Endodermal cell (in vitro differentiated cells): ENCODE data around the gene FAM53A. TPM values are rescaled to one million over a fixed set of nuclear protein-coding genes. Genes with fewer than 3 reads are reported as not detected.
"Not testable (repeated sequence)": the region's sequence is repeated elsewhere in the genome, so short reads cannot be mapped to it uniquely, and the experiment has no call there.

Experiments used
- DNase-seq: peaks from one replicate; pipeline ENCODE4 v3.0.0-alpha.2; 2017
- H3K27ac ChIP-seq: 2 replicates; pipeline ENCODE4 v1.5.1; 2013; ENCODE audit warnings: mild to moderate bottlenecking, low read depth, low read length, moderate library complexity
- H3K27me3 ChIP-seq: 2 replicates; pipeline ENCODE4 v1.6.1; 2013; ENCODE audit warnings: mild to moderate bottlenecking, low read length, moderate library complexity; ENCODE audit not compliant: insufficient read depth, control insufficient read depth, poor library complexity, severe bottlenecking
- H3K36me3 ChIP-seq: 2 replicates; pipeline ENCODE4 v1.7.0; 2013; ENCODE audit warnings: mild to moderate bottlenecking, low read length, moderate library complexity; ENCODE audit not compliant: control insufficient read depth, insufficient read depth
- H3K4me1 ChIP-seq: one replicate; pipeline ENCODE4 v1.7.0; 2013; ENCODE audit warnings: low read length; ENCODE audit not compliant: control insufficient read depth, insufficient read depth
- H3K4me3 ChIP-seq: 2 replicates; pipeline ENCODE4 v1.5.1; 2013; ENCODE audit warnings: mild to moderate bottlenecking, low read length, moderate library complexity
- H3K9ac ChIP-seq: 2 replicates; pipeline ENCODE4 v1.6.1; 2013; ENCODE audit warnings: mild to moderate bottlenecking, low read length, moderate library complexity; ENCODE audit not compliant: poor library complexity, severe bottlenecking; ENCODE audit errors: extremely low read depth
- H3K9me3 ChIP-seq: 2 replicates; pipeline ENCODE4 v1.6.1; 2013; ENCODE audit warnings: mild to moderate bottlenecking, low read length, moderate library complexity; ENCODE audit not compliant: control insufficient read depth
- H3K27ac Mint-ChIP-seq: 2 replicates; pipeline ENCODE4 v1.8.0; 2020; ENCODE audit warnings: mixed read lengths
- H3K27me3 Mint-ChIP-seq: 2 replicates; pipeline ENCODE4 v1.8.0; 2021; ENCODE audit warnings: mild to moderate bottlenecking, mixed read lengths; ENCODE audit not compliant: insufficient read depth
- H3K36me3 Mint-ChIP-seq: 2 replicates; pipeline ENCODE4 v1.8.0; 2020; ENCODE audit warnings: low read depth, mixed read lengths
- H3K4me1 Mint-ChIP-seq: 2 replicates; pipeline ENCODE4 v1.8.0; 2020; ENCODE audit warnings: mixed read lengths
- H3K4me3 Mint-ChIP-seq: 2 replicates; pipeline ENCODE4 v1.8.0; 2020; ENCODE audit warnings: mild to moderate bottlenecking, moderate library complexity, mixed read lengths
- H3K9me3 Mint-ChIP-seq: 2 replicates; pipeline ENCODE4 v1.8.0; 2020; ENCODE audit warnings: mild to moderate bottlenecking, mixed read lengths
- WGBS, 2 experiments: methylation state at CpG; one replicate each; pipeline versions ENCODE4 v1.1.5 to v1.1.7; 2013; ENCODE audit warnings: missing lambda C conversion rate in 2 of 2, mixed read lengths in 1 of 2; ENCODE audit not compliant: insufficient coverage in 1 of 2, insufficient read length in 1 of 2; 5-methylcytosine and 5-hydroxymethylcytosine counted together
- total RNA-seq, 2 donors: library from RNA; stranded (reverse); fragmentation: NEBNext Ultra II Directional in 1 of 2; extraction: Animal tissue kit (Norgen Biotek cat#: 25700) in 1 of 2; gene quantifications; 2 replicates in 1 of 2; 3 replicates in 1 of 2; pipeline ENCODE4 v1.2.1, GENCODE V29; 2021
- TF ChIP-seq, protein P1 (sequence below): fragments of 200-600 bp; sonication (generic); conservative IDR thresholded peaks from 2 replicates; pipeline ENCODE4 v1.5.0; 2021; ENCODE audit warnings: antibody characterized with exemption, mild to moderate bottlenecking

FAM53A gene
- total RNA-seq, 2 donors from 2014 or later, result 3.7 to 4.9 TPM

GRCh38 chr4:1674682-1675081 lies 9.4 kb downstream of the FAM53A start:
- Mint-ChIP-seq H3K9me3 (no peaks in the 10 kb centered on the region), H3K4me1 (no peaks in the 10 kb centered on the region), H3K27ac (peak overlapping the region; percentile 6), H3K27me3 (no peaks in the 10 kb centered on the region), H3K4me3 (no peak overlapping the region), H3K36me3 (no peaks in the 10 kb centered on the region)
- DNase-seq, result no peak
- 72 to 74% methylated on average over 9 of the region's 9 CpGs for WGBS, 2 experiments
- Histone ChIP-seq H3K4me3 (no peak overlapping the region), H3K27me3 (no peaks in the 10 kb centered on the region), H3K9me3 (no peaks in the 10 kb centered on the region), H3K4me1 (no peaks in the 10 kb centered on the region), H3K36me3 (no peaks in the 10 kb centered on the region), H3K9ac (no peak overlapping the region), H3K27ac (no peak overlapping the region)
- TF ChIP-seq, protein P1, sequence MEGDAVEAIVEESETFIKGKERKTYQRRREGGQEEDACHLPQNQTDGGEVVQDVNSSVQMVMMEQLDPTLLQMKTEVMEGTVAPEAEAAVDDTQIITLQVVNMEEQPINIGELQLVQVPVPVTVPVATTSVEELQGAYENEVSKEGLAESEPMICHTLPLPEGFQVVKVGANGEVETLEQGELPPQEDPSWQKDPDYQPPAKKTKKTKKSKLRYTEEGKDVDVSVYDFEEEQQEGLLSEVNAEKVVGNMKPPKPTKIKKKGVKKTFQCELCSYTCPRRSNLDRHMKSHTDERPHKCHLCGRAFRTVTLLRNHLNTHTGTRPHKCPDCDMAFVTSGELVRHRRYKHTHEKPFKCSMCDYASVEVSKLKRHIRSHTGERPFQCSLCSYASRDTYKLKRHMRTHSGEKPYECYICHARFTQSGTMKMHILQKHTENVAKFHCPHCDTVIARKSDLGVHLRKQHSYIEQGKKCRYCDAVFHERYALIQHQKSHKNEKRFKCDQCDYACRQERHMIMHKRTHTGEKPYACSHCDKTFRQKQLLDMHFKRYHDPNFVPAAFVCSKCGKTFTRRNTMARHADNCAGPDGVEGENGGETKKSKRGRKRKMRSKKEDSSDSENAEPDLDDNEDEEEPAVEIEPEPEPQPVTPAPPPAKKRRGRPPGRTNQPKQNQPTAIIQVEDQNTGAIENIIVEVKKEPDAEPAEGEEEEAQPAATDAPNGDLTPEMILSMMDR, result no peak

DNA sequence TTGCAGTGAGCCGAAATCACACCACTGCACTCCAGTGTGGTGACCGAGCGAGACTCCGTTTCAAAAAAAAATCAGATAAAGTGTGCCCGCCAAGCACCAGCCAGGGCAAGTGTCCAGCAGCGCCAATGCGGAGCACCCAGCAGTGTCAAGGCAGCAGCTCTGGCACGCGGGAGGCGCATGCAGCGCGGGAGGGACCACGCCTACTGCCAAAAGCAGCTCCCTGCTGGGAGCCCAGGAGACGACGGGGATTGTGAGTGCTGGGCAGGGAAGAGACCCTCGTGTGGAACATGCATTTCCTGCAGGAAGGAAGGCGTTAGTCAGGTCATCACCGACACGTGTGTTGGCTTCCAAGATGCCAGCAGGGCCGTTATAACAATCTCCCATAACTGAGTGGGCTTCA lies 10.4 kb downstream of the FAM53A start:
- Histone ChIP-seq H3K9me3 (no peaks in the 10 kb centered on the region), H3K27me3 (no peaks in the 10 kb centered on the region), H3K27ac (no peak overlapping the region), H3K36me3 (no peaks in the 10 kb centered on the region), H3K4me1 (no peaks in the 10 kb centered on the region), H3K9ac (no peak overlapping the region), H3K4me3 (no peak overlapping the region)
- Mint-ChIP-seq H3K27ac (no peak overlapping the region), H3K36me3 (no peaks in the 10 kb centered on the region), H3K9me3 (no peaks in the 10 kb centered on the region), H3K4me1 (no peaks in the 10 kb centered on the region), H3K4me3 (no peak overlapping the region), H3K27me3 (no peaks in the 10 kb centered on the region)
- 85 to 91% methylated on average over 17 to 20 of the region's 20 CpGs for WGBS, 2 experiments
- TF ChIP-seq, protein P1, result no peak
- DNase-seq, result no peak

- not testable (repeated sequence) for H3K4me3 Mint-ChIP-seq, H3K4me1 Mint-ChIP-seq, H3K27me3 ChIP-seq
These were observed 13.1 kb downstream of the FAM53A start for GRCh38 chr4:1671011-1671410.

GRCh38 chr4:1670279-1670678 lies 13.8 kb downstream of the FAM53A start:
- Mint-ChIP-seq H3K4me1 (no peaks in the 10 kb centered on the region), H3K4me3 (no peak overlapping the region), H3K9me3 (no peaks in the 10 kb centered on the region), H3K27me3 (no peaks in the 10 kb centered on the region), H3K27ac (no peak overlapping the region), H3K36me3 (no peaks in the 10 kb centered on the region)
- Histone ChIP-seq H3K27ac (no peak overlapping the region), H3K27me3 (no peaks in the 10 kb centered on the region), H3K9ac (no peak overlapping the region), H3K4me1 (no peaks in the 10 kb centered on the region), H3K4me3 (no peak overlapping the region), H3K9me3 (no peaks in the 10 kb centered on the region), H3K36me3 (no peaks in the 10 kb centered on the region)
- 94 to 100% methylated on average over 2 to 11 of the region's 11 CpGs for WGBS, 2 experiments
- no peak for DNase-seq
- TF ChIP-seq, protein P1, result no peak

More at GRCh38 chr4:1671011-1671410, 13.1 kb downstream of the FAM53A start:
- not testable (repeated sequence) for H3K9me3 ChIP-seq, H3K27me3 Mint-ChIP-seq, H3K36me3 ChIP-seq, H3K4me3 ChIP-seq, DNase-seq, H3K9ac ChIP-seq, H3K27ac Mint-ChIP-seq, H3K27ac ChIP-seq, H3K36me3 Mint-ChIP-seq, H3K4me1 ChIP-seq, H3K9me3 Mint-ChIP-seq
- WGBS, 2 experiments, result 92 to 94% methylated on average over 7 to 18 of the region's 20 CpGs
